Testis (tissue), 3 donors: ENCODE data around the gene TENM4. TPM values are rescaled to one million over a fixed set of nuclear protein-coding genes. Genes with fewer than 3 reads are reported as not detected.

Source experiments
- DNase-seq: peaks from one replicate; pipeline ENCODE4 v3.0.0-alpha.2; 2019
- H3K27ac ChIP-seq, 2 donors: fragments of 200-600 bp; sonication (generic); one replicate each; pipeline ENCODE4 v1.5.1; 2019
- H3K27me3 ChIP-seq: fragments of 200-600 bp; sonication (generic); one replicate; pipeline ENCODE4 v1.5.1; 2019
- H3K36me3 ChIP-seq: fragments of 200-600 bp; sonication (generic); one replicate; pipeline ENCODE4 v1.5.1; 2017; ENCODE audit warnings: low read depth; ENCODE audit errors: missing control alignments
- H3K4me1 ChIP-seq: fragments of 200-600 bp; sonication (generic); one replicate; pipeline ENCODE4 v1.5.1; 2019
- H3K4me3 ChIP-seq, 2 donors: fragments of 200-600 bp; sonication (generic); one replicate each; pipeline ENCODE4 v1.5.1; 2017 to 2019
- H3K9me3 ChIP-seq: fragments of 200-600 bp; sonication (generic); one replicate; pipeline ENCODE4 v1.5.1; 2017
- POLR2A ChIP-seq: fragments of 450-650 bp; IDR thresholded peaks from one replicate; pipeline ENCODE4 v1.6.1; 2017; ENCODE audit warnings: antibody characterized with exemption, mild to moderate bottlenecking, moderate library complexity
- WGBS, 2 donors: methylation state at CpG; one replicate each; pipeline ENCODE4 v1.1.5; 2018; 5-methylcytosine and 5-hydroxymethylcytosine counted together
- intact Hi-C: fragments of 100-400 bp; cut with DNase I; formaldehyde crosslinking; loops from one replicate; pipeline ENCODE4 v1.15.1; 2023; ENCODE audit warnings: low total_unique reads
- polyA plus RNA-seq: library from polyadenylated mRNA; stranded (reverse); fragments of 350-450 nt; fragmentation: Illumina TruSeq; extraction: RNeasy Lipid Tissue Mini Kit (QIAGEN cat#74804); gene quantifications from one replicate; pipeline ENCODE4 v1.2.3, GENCODE V29; 2014; ENCODE audit warnings: low read depth, low replicate concordance; ENCODE audit not compliant: insufficient read depth
- total RNA-seq, 2 donors: library from RNA; depleted of rRNA; stranded (reverse); fragments of >200 nt; gene quantifications; one replicate each; pipeline ENCODE4 v1.2.3, GENCODE V29; 2016
- TF ChIP-seq, protein P1 (sequence below), 3 experiments: fragments of 450-650 bp in 2 of 3; fragments of 200-600 bp in 1 of 3; sonication (generic) in 1 of 3; IDR thresholded peaks; one replicate each; pipeline ENCODE4 v1.5.1; 2016 to 2019; ENCODE audit warnings: antibody characterized with exemption in 3 of 3, mild to moderate bottlenecking in 2 of 3, moderate library complexity in 1 of 3

TENM4 gene
- total and polyA plus RNA-seq, 3 donors from 2014 or later = 10.6 to 17.9 (median 11.4) TPM

GRCh38 chr11:78809931-78810541 lies 630.8 kb downstream of the TENM4 start:
- intact Hi-C loops = no loop called here
- TF ChIP-seq, protein P1, sequence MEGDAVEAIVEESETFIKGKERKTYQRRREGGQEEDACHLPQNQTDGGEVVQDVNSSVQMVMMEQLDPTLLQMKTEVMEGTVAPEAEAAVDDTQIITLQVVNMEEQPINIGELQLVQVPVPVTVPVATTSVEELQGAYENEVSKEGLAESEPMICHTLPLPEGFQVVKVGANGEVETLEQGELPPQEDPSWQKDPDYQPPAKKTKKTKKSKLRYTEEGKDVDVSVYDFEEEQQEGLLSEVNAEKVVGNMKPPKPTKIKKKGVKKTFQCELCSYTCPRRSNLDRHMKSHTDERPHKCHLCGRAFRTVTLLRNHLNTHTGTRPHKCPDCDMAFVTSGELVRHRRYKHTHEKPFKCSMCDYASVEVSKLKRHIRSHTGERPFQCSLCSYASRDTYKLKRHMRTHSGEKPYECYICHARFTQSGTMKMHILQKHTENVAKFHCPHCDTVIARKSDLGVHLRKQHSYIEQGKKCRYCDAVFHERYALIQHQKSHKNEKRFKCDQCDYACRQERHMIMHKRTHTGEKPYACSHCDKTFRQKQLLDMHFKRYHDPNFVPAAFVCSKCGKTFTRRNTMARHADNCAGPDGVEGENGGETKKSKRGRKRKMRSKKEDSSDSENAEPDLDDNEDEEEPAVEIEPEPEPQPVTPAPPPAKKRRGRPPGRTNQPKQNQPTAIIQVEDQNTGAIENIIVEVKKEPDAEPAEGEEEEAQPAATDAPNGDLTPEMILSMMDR (IDR thresholded peaks at IDR 0.05) = no peak
- TF ChIP-seq POLR2A = no peak
- 63 to 78% methylated on average over 7 of the region's 7 CpGs for WGBS, 2 donors

GRCh38 chr11:78808923-78809322 lies 631.9 kb downstream of the TENM4 start:
- Histone ChIP-seq H3K4me1 (no peaks in the 10 kb centered on the region), H3K4me3 (no peak overlapping the region), H3K27ac (no peak overlapping the region), H3K27me3 (no peaks in the 10 kb centered on the region), H3K9me3 (no peaks in the 10 kb centered on the region), H3K36me3 (no peaks in the 10 kb centered on the region)
- DNase-seq = no peak
- WGBS, 2 donors = 67 to 74% methylated on average over 4 of the region's 4 CpGs
- intact Hi-C loops = no loop called here
- no peak for TF ChIP-seq POLR2A
- TF ChIP-seq, protein P1 (IDR thresholded peaks at IDR 0.05) = no peak

More at GRCh38 chr11:78809931-78810541, 630.8 kb downstream of the TENM4 start:
- Histone ChIP-seq H3K27me3 (no peaks in the 10 kb centered on the region), H3K4me1 (no peaks in the 10 kb centered on the region), H3K36me3 (no peaks in the 10 kb centered on the region), H3K9me3 (no peaks in the 10 kb centered on the region), H3K4me3 (no peak overlapping the region), H3K27ac (no peak overlapping the region)
- DNase-seq = no peak

DNA sequence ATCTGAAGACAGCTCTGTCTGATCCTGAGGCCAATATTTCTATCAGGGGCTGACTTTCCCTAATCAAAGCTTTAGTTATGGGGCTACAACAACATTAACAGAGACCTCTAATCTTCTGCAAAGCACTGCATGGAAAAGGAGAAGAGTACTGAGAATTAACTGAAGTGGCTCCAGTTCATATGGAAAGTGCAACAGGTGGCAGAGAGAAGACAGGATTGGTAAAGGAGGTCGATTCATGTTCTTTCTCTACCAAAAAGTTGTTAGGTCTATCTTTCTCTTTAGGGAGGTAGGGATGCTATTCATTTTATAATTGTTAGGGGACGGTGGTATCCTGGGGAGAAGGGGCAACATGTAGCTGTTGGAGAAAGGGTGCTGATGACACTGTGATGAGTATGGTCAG lies 633.5 kb downstream of the TENM4 start:
- Histone ChIP-seq H3K4me1 (no peaks in the 10 kb centered on the region), H3K36me3 (no peaks in the 10 kb centered on the region)
- intact Hi-C loops = no loop called here

GRCh38 chr11:78806214-78807004 lies 634.4 kb downstream of the TENM4 start:
- no peaks in the 10 kb centered on the region for H3K4me1 ChIP-seq
- H3K36me3 ChIP-seq = no peaks in the 10 kb centered on the region
- intact Hi-C loops = no loop called here
- no peak overlapping the region for H3K4me3 ChIP-seq
- no peaks in the 10 kb centered on the region for H3K9me3 ChIP-seq
- TF ChIP-seq POLR2A = no peak
- TF ChIP-seq, protein P1 (IDR thresholded peaks at IDR 0.05) = no peak
- 50 to 61% methylated on average over 2 of the region's 2 CpGs for WGBS, 2 donors
- DNase-seq = no peak
- H3K27ac ChIP-seq = no peak overlapping the region
- H3K27me3 ChIP-seq = no peaks in the 10 kb centered on the region

More for the DNA sequence above, 633.5 kb downstream of the TENM4 start:
- whole genome bisulfite sequencing, 2 donors = 96% methylated on average over 2 of the region's 2 CpGs
- no peak for TF ChIP-seq POLR2A
- TF ChIP-seq, protein P1 (IDR thresholded peaks at IDR 0.05) = no peak
- Histone ChIP-seq H3K4me3 (no peak overlapping the region), H3K27me3 (no peaks in the 10 kb centered on the region), H3K9me3 (no peaks in the 10 kb centered on the region), H3K27ac (no peak overlapping the region)
- no peak for DNase-seq
